GM23338 (cell line): ENCODE results near the gene NRF1. TPM values are rescaled to one million over a fixed set of nuclear protein-coding genes. Genes with fewer than 3 reads are reported as not detected.

Experiments used
- ATAC-seq: fragments of 200-7000 bp; cut with Tn5 transposase; 3 replicates; pipeline ENCODE4 v1.9.1; 2020
- DNase-seq: peaks from one replicate; pipeline ENCODE4 v3.0.0-alpha.2; 2015; ENCODE audit warnings: low spot score
- H2AFZ ChIP-seq: fragments of 200-600 bp; sonication (generic); 2 replicates; pipeline ENCODE4 v1.8.0; 2016; ENCODE audit warnings: antibody characterized with exemption, mild to moderate bottlenecking, moderate library complexity
- H3F3A ChIP-seq: fragments of 200-600 bp; sonication (generic); replicated peaks from 2 replicates; pipeline ENCODE4 v1.8.0; 2017; ENCODE audit warnings: antibody characterized with exemption, mixed run types, low read depth
- H3K27ac ChIP-seq: fragments of 200-600 bp; sonication (generic); 2 replicates; pipeline ENCODE4 v1.6.1; 2016; ENCODE audit warnings: low read depth
- H3K27me3 ChIP-seq: fragments of 200-600 bp; sonication (generic); 2 replicates; pipeline ENCODE4 v1.8.0; 2016; ENCODE audit warnings: mild to moderate bottlenecking, mixed run types, moderate library complexity; ENCODE audit not compliant: insufficient read depth
- H3K36me3 ChIP-seq: fragments of 200-600 bp; sonication (generic); 2 replicates; pipeline ENCODE4 v1.8.0; 2016; ENCODE audit warnings: mild to moderate bottlenecking; ENCODE audit not compliant: insufficient read depth
- H3K4me1 ChIP-seq: fragments of 200-600 bp; sonication (generic); 2 replicates; pipeline ENCODE4 v1.8.0; 2016; ENCODE audit warnings: mild to moderate bottlenecking, moderate library complexity; ENCODE audit not compliant: insufficient read depth
- H3K4me2 ChIP-seq: fragments of 200-600 bp; sonication (generic); 2 replicates; pipeline ENCODE4 v1.7.1; 2017; ENCODE audit warnings: mixed run types
- H3K4me3 ChIP-seq: fragments of 200-600 bp; sonication (generic); 2 replicates; pipeline ENCODE4 v1.6.1; 2016; ENCODE audit warnings: mixed run types
- H3K79me2 ChIP-seq: fragments of 200-600 bp; sonication (generic); replicated peaks from 2 replicates; pipeline ENCODE4 v1.8.0; 2017; ENCODE audit warnings: mild to moderate bottlenecking; ENCODE audit not compliant: insufficient read depth
- H3K9me2 ChIP-seq: fragments of 200-600 bp; sonication (generic); 2 replicates; pipeline ENCODE4 v1.8.0; 2017; ENCODE audit not compliant: insufficient read depth
- H4K20me1 ChIP-seq: fragments of 200-600 bp; sonication (generic); replicated peaks from 2 replicates; pipeline ENCODE4 v1.8.0; 2017; ENCODE audit warnings: mild to moderate bottlenecking; ENCODE audit not compliant: insufficient read depth
- H3K27ac Mint-ChIP-seq: 2 replicates; pipeline ENCODE4 v1.8.0; 2020; ENCODE audit warnings: inconsistent platforms, mild to moderate bottlenecking, moderate library complexity, mixed read lengths
- H3K27me3 Mint-ChIP-seq: 3 replicates; pipeline ENCODE4 v1.8.0; 2022; ENCODE audit warnings: low read depth, mild to moderate bottlenecking, moderate library complexity, mixed read lengths, inconsistent platforms; ENCODE audit not compliant: insufficient read depth, poor library complexity
- H3K36me3 Mint-ChIP-seq: 3 replicates; pipeline ENCODE4 v1.8.0; 2021; ENCODE audit warnings: low read depth, mild to moderate bottlenecking, inconsistent platforms, moderate library complexity, mixed read lengths
- H3K4me1 Mint-ChIP-seq: 3 replicates; pipeline ENCODE4 v1.8.0; 2020; ENCODE audit warnings: mild to moderate bottlenecking, inconsistent platforms, mixed read lengths
- H3K4me3 Mint-ChIP-seq: 3 replicates; pipeline ENCODE4 v1.8.0; 2021; ENCODE audit warnings: moderate library complexity, mild to moderate bottlenecking, inconsistent platforms, mixed read lengths
- H3K9me3 Mint-ChIP-seq: 3 replicates; pipeline ENCODE4 v1.8.0; 2020; ENCODE audit warnings: moderate library complexity, mild to moderate bottlenecking, inconsistent platforms, mixed read lengths
- ETS1 ChIP-seq: IDR thresholded peaks from 2 replicates; pipeline ENCODE4 v1.6.1; 2016; ENCODE audit warnings: antibody characterized with exemption
- EZH2 ChIP-seq: fragments of 200-600 bp; sonication (generic); IDR thresholded peaks from one replicate; pipeline ENCODE4 v1.8.0; 2017; ENCODE audit warnings: antibody characterized with exemption, mild to moderate bottlenecking, low read depth; ENCODE audit not compliant: unreplicated experiment
- EZH2phosphoT487 ChIP-seq: fragments of 200-600 bp; sonication (generic); IDR thresholded peaks from one replicate; pipeline ENCODE4 v1.8.1; 2018; ENCODE audit warnings: antibody characterized with exemption; ENCODE audit not compliant: unreplicated experiment
- JUNB ChIP-seq: IDR thresholded peaks from one replicate; pipeline ENCODE4 v1.6.1; 2016; ENCODE audit warnings: antibody characterized with exemption; ENCODE audit not compliant: unreplicated experiment
- NANOG ChIP-seq: IDR thresholded peaks from 2 replicates; pipeline ENCODE4 v1.6.1; 2016; ENCODE audit warnings: antibody characterized with exemption, borderline replicate concordance
- STAT1 ChIP-seq: IDR thresholded peaks from one replicate; pipeline ENCODE4 v1.6.1; 2016; ENCODE audit warnings: antibody characterized with exemption; ENCODE audit not compliant: unreplicated experiment
- ZNF331 ChIP-seq: fragments of 250-450 bp; sonication (Bioruptor Pico); IDR thresholded peaks from 2 replicates; pipeline ENCODE4 v1.5.0; 2020; ENCODE audit warnings: low read depth, mild to moderate bottlenecking, moderate library complexity
- ZNF462 ChIP-seq: fragments of 250-450 bp; sonication (Bioruptor Pico); IDR thresholded peaks from 2 replicates; pipeline ENCODE4 v1.5.0; 2020; ENCODE audit warnings: mild to moderate bottlenecking, moderate library complexity
- polyA plus RNA-seq: library from polyadenylated mRNA; unstranded; fragments of >200 nt; fragmentation: Nextera tagmentation; extraction: Ambion mirVana; gene quantifications from 2 replicates; pipeline ENCODE4 v1.2.1, GENCODE V29; 2016
- total RNA-seq: library from RNA; depleted of rRNA; stranded (reverse); fragments of >200 nt; shearing (Covaris generic); gene quantifications from 2 replicates; pipeline ENCODE4 v1.2.3, GENCODE V29; 2014

Gene NRF1
- total and polyA plus RNA-seq, 2 experiments from 2014 or later, result 5.3 to 24.6 TPM

GRCh38 chr7:129569326-129569725 lies 42.2 kb upstream of the NRF1 start (continued):
- no peak for TF ChIP-seq ZNF462
- TF ChIP-seq EZH2phosphoT487, result no peak
- no peak for TF ChIP-seq ZNF331 (CRISPR knock-in tag)

- ATAC-seq, result no peak
Observed at GRCh38 chr7:129569811-129570215, 41.7 kb upstream of the NRF1 start.

More at GRCh38 chr7:129569811-129570215, 41.7 kb upstream of the NRF1 start:
- H3K9me2 ChIP-seq, result no peaks in the 10 kb centered on the region
- H3K79me2 ChIP-seq, result no peaks in the 10 kb centered on the region
- H3K4me2 ChIP-seq, result no peak overlapping the region
- H3K27ac Mint-ChIP-seq, result no peak overlapping the region
- H3K4me3 ChIP-seq, result no peak overlapping the region
- H3K27me3 ChIP-seq, result no peaks in the 10 kb centered on the region
- H3K27me3 Mint-ChIP-seq, result no peaks in the 10 kb centered on the region
- H4K20me1 ChIP-seq, result no peaks in the 10 kb centered on the region
- H3K27ac ChIP-seq, result no peak overlapping the region
- no peak for DNase-seq
- H3F3A ChIP-seq, result no peaks in the 10 kb centered on the region
- H3K4me1 ChIP-seq, result no peaks in the 10 kb centered on the region
- H3K9me3 Mint-ChIP-seq, result peaks cover 6% of the 10 kb centered on the region; the same call in 1 of the 3 replicates
- H3K36me3 Mint-ChIP-seq, result peaks cover 6% of the 10 kb centered on the region
- no peak overlapping the region for H3K4me3 Mint-ChIP-seq
- TF ChIP-seq ETS1 (no peak), EZH2 (no peak), JUNB (no peak), EZH2phosphoT487 (no peak), NANOG (no peak), STAT1 (no peak)
- no peak overlapping the region for H2AFZ ChIP-seq
- no peaks in the 10 kb centered on the region; the same call in 2 of the 3 replicates for H3K4me1 Mint-ChIP-seq
- no peaks in the 10 kb centered on the region for H3K36me3 ChIP-seq
